CD4-positive, alpha-beta T cell treated with Interleukin-2 at 100 ng/mL for 4 hours (primary cell): ENCODE data around the gene PCBP3.

Source experiments
- DNase-seq: peaks from one replicate; pipeline ENCODE4 v3.0.0-alpha.2; 2020; ENCODE audit warnings: low spot score

PCBP3 gene

DNA sequence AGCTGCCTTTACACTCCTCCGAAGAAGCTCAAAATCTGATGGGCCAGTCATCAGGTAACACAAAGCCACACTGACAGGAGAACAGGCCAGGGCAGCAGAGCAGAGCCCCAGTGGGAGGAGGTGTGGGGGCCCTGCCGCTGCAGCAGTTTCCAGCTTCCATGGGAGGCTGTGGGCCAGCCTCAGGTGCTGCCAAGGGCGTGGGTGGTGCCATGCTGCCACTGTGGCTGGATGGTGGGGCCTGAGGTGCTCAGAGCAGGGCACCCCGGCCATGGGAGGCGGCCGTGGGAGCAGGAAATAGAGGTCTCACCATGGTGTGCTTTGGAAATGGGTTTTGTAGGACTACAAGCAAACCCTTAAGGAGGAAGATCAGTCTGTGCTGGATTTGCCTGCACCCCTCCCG, 287.3 kb downstream of the PCBP3 start:
- no peak for DNase-seq

- DNase-seq, result no peak
These were observed 288.0 kb downstream of the PCBP3 start for GRCh38 chr21:45931397-45931969.

- no peak for DNase-seq
These were observed 289.5 kb downstream of the PCBP3 start for GRCh38 chr21:45932922-45933502.

DNA sequence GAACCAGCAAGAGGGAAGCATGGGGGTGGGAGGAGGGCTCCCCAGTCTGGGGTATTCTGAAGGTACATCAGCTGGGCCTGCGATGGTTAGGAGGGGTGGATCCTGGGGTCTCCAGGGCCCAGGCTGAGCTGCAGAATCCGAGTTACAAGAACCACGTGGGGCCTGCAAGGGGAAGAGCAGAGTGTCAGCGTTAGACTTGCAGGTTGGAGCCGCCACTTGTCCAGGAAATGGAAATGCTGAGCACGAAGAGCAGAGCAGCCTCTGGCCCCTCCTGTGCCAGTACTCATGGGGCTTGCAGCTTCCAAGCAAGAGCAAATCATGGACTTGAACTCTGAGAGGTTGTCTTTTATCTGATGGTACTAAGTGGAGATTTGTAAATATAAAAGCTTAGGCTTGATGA, 290.6 kb downstream of the PCBP3 start:
- no peak for DNase-seq

- DNase-seq, result no peak
These were observed 291.0 kb downstream of the PCBP3 start for GRCh38 chr21:45934554-45934953.

- no peak for DNase-seq
These were observed 292.1 kb downstream of the PCBP3 start for GRCh38 chr21:45935628-45936027.

- DNase-seq, result no peak
These were observed 294.4 kb downstream of the PCBP3 start for GRCh38 chr21:45937721-45938452.

DNA sequence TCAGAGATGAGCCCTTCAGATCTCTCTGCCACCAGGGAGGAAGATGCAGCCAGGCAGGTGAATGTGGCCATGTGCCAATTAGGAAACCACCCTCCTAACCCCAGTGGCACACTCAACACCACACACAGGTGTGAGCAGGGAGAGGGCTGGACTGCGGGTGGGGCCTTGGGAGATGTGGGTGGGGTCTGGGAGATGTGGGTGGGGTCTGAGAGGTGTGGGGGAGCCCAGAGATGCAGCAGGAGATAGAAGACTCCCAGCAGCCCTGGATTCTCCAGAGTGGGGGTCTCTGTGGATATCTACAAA, 294.9 kb downstream of the PCBP3 start:
- no peak for DNase-seq

GRCh38 chr21:45938811-45939520, 295.4 kb downstream of the PCBP3 start:
- DNase-seq, result no peak

GRCh38 chr21:45939521-45940045, 296.1 kb downstream of the PCBP3 start:
- no peak for DNase-seq

DNA sequence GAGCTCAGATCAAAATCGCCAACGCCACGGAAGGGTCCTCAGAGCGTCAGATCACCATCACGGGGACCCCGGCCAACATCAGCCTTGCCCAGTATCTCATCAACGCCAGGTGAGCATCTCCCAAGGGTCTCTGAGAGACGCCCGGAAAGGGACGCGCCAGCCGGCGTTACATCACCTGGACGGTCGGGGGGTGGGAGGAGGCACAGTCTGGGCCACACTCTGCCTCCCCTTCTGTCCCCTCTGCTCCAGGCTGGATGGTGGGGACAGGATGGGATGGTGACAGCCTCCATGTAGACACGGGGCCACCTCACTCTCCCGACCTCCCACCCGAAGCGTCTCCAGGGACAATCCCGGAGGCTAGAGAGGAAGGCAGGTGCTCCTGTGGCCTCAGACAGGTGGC, 296.6 kb downstream of the PCBP3 start:
- no peak for DNase-seq

DNA sequence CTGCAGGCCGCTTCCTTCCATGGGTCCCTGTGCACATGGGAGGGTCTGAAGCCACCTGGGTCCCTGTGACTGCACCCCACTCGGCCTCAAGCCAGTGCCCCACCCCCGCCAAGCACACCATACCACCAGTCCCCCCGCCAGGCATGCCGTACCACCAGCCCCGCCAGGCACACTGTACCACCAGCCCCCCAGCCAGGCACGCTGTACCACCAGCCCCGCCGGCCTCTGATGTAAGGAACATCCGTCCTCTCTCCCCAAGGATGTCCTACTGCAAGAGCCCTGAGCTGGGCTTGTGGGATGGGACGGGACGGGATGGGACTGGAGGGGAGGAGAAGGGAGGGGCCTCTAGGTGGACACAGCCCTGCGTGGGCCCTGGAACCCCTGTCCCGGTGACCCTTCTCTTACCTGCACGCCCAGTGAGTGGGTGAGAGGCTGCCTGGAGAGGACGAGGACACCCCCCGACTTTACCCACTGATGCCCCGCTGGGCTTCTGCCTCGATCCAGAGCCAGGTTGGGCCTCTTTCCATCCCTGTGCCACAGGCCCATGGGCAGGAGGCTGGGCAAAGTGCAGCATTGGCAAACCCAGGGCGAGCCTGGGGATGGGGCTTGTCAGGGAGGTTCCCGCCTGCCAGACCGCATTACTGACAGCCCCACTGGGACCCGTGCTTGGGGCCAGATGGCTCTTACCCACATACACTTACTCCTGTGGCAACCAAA, 297.3 kb downstream of the PCBP3 start:
- no peak for DNase-seq

GRCh38 chr21:45941338-45941710, 297.8 kb downstream of the PCBP3 start:
- DNase-seq, result no peak

DNA sequence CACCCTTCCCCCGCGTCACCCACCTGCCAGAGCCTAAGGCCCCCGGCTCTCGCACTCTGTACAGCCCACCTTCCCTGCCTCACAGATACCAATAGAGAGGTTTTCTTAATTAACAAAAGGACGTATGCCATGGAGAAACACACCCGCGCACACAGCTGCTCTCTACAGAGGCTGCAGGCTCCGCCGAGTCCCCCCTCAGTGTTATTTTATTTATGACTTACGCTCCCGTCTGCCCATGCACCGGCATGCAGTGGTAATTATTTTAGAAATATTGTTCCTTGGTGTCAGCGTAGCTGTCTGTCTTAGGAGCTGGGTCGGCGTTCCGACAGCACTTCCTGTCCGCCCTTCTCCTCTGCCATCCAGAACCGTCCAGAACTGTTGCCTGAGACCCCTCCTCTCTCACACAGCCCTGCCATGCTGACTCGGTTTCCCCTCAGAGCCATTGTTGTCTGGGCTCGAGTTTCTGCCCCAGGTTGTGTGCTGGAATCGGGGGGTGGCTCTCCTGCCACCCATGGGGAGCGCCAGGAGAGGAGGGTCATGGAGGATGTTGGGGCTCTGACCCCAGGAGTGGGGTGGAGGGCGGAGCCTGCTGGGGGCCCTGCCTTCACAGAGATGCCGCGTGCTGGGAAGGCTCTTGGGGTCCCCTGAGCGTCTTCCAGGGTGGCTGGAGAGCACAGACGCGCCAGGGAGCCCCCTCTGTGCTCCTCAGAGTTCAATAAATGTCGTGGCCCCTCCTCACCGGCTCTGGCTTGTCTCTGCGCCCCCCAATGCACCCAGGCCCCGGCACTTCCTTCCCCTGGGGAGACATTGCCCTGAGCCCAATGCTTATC, 298.4 kb downstream of the PCBP3 start:
- no peak for DNase-seq

DNA sequence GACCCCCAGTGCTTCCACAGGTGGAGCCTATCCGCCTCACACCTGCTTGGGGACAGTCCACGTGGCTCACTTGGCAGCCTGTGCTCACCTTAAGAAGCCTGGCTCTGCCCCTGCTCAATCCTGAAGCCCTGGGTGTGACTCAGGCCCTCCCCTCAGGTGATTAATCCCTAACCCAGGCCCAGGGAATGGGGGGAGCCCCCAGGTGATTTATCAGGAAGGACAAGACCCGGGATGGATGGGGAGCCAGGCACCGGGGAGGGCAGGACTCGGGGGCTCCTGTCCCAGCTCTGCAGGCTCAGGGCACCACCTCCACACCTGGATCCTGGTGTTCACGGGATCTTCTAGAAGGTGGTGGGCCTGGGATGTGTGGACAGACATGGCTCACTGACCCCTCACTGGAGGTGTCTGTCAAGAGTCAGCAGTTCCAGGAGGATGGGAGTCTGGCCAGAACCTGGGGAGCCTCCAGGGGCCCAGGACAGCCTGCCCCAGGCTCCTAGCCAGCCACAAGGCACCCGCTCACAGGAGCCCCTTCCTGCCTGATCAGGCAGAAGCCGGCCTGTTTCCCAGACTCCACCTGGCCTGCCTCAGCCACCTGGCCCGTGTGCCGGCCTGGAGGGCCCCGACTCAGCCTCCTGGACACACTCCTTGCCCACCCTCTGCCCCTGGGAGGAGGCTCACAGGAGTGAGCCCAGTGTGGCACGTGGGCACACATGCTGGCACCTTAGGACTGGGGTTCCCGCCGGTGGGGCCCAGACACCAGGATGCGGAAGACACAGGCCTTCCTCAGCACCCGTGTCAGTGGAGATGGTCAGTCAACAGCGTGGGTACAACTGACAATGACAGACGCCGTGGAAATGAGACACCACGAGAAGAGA, 299.5 kb downstream of the PCBP3 start:
- no peak for DNase-seq

DNA sequence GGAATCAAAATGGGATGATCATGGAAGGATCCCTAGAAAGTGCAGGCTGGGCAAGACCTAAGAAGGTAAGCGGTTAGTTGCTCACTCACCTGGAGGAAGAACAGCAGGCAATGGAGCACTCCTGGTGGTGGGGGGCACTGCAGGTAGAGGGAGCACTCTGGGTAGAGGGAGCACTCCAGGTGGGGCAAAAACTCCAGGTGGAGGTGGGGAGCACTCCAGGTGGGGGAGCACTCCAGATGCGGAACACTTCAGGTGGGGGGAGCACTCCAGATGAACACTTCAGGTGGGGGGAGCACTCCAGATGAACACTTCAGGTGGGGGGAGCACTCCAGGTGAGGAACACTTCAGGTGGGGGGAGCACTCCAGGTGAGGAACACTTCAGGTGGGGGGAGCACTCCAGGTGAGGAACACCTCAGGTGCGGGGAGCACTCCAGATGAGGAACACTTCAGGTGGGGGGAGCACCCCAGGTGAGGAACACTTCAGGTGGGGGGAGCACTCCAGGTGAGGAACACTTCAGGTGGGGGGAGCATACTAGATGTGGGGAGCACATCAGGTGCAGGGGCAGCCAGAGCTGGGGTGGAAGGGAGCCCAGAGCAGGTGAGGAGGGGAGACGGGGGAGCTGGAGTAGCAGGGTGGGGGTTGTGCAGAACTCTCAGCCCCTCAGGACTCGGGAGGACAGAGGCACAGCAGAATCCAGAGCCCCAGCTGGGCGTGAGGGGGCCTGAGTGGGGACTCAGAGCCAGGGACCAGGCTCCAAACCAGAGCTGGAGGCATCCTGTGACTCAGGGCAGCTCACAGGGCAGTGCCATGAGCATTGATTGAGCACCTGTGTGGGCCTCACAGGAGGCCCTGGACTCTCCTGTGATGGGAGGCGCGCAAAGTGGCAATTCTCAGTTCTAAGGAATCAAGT, 300.4 kb downstream of the PCBP3 start:
- DNase-seq, result no peak

- DNase-seq, result no peak
These were observed 301.1 kb downstream of the PCBP3 start for GRCh38 chr21:45944601-45945000.

DNA sequence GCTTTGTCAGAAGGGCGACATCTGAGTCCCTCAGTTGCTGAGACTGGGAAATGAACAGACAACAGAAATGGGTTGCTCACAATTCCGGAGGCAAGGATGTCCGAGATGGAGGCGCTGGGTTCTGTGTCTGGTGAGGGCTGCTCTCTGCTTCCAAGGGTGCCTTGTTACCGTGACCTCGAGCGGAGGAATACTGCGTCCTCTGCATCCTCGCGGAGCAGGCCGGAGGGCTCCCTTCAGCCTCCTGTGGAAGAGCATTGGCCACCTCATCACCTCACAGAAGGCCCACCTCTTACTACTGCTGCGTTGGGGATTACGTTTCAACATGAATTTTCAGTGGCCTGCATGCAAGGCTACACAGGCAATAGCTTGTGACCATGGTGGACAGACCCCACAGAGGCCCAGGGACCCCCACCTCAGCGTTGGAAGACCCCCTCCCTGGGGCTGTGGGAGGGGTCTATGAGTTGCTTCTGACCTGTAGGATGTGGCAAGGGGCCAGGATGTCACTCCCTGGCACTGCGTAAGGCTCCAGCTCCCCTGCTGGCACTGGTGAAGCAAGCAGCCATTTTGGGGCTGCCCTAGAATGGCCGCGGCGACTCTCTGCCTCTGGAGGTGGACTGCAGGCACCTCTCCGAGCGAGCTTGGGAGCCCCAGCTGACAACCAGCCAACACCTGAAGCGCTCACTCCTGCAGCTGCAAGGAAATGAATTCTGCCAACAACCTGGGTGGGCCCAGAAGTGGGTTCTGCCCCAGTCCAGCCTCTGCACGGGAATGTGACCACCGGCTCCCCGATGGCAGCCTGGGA, 301.7 kb downstream of the PCBP3 start:
- DNase-seq, result no peak

DNA sequence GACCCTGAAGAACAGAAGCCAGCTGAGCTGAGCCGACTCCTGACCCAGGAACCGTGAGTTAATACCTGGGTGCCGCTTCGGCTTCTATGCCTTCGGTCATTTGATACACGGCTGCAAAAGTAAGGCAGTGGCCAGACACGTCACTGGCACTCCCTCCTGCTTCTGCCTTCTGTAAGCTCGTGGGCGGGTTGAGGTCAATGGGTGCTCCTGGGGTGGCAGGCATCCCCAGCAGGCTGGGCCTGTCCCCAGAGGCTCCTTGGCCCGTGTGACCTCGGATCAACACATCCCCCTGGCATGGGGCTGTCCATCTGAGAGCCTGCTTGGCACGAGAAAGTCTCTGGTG, 302.3 kb downstream of the PCBP3 start:
- no peak for DNase-seq
